ENCODE results near the gene MAPKAP1. TPM values are rescaled to one million over a fixed set of nuclear protein-coding genes. Genes with fewer than 3 reads are reported as not detected.

Gene MAPKAP1
- total and polyA plus RNA-seq, 2 experiments from 2014 or later = 68.4 to 98.5 TPM

GRCh38 chr9:125558453-125559092, 148.4 kb downstream of the MAPKAP1 start:
- H3F3A ChIP-seq (replicated peaks; ENCODE audit: low read depth) = no peaks in the 10 kb centered on the region
- Mint-ChIP-seq H3K27ac (peak overlapping the region; percentile 82; the same call in 1 of the 2 replicates), H3K36me3 (ENCODE audit: low read depth) (peaks cover 2% of the 10 kb centered on the region; the same call in 2 of the 3 replicates), H3K27me3 (ENCODE audit: insufficient read depth, low read depth, poor library complexity) (peaks cover 4% of the 10 kb centered on the region), H3K9me3 (no peaks in the 10 kb centered on the region), H3K4me1 (peaks cover 6% of the 10 kb centered on the region), H3K4me3 (no peak overlapping the region)
- no peaks in the 10 kb centered on the region; the same call in none of the 2 replicates for H3K79me2 ChIP-seq (replicated peaks; ENCODE audit: insufficient read depth)
- peak overlapping the region; percentile 16 for H3K27ac ChIP-seq (ENCODE audit: low read depth)
- no peak overlapping the region for H3K4me2 ChIP-seq
- H3K9me2 ChIP-seq (ENCODE audit: insufficient read depth) = no peaks in the 10 kb centered on the region
- ATAC-seq (peak; percentile 88), DNase-seq (ENCODE audit: low spot score) (peak; percentile 89)
- H3K36me3 ChIP-seq (ENCODE audit: insufficient read depth) = no peaks in the 10 kb centered on the region
- H2AFZ ChIP-seq = no peak overlapping the region
- H4K20me1 ChIP-seq (replicated peaks; ENCODE audit: insufficient read depth) = no peaks in the 10 kb centered on the region
- no peaks in the 10 kb centered on the region for H3K27me3 ChIP-seq (ENCODE audit: insufficient read depth)
- no peaks in the 10 kb centered on the region for H3K4me1 ChIP-seq (ENCODE audit: insufficient read depth)
- no peak overlapping the region for H3K4me3 ChIP-seq
- 0 out of 2 replicates have a peak, but pooled peaks have one; percentile 14 for TF ChIP-seq NANOG (IDR thresholded peaks at IDR 0.05; ENCODE audit: borderline replicate concordance)
- TF ChIP-seq ZNF462 (CRISPR knock-in tag; IDR thresholded peaks at IDR 0.05) = no peak
- peak; percentile 80 to 84 for TF ChIP-seq CTCF (conservative IDR thresholded peaks at IDR 0.05; ENCODE audit: low read depth in 2 of 2)
- TF ChIP-seq EZH2 (IDR thresholded peaks at IDR 0.05; ENCODE audit: low read depth, unreplicated experiment) = no peak
- TF ChIP-seq POLR2AphosphoS5 (IDR thresholded peaks at IDR 0.05; ENCODE audit: low read depth) = no peak
- no peak for TF ChIP-seq JUNB (IDR thresholded peaks at IDR 0.05; ENCODE audit: unreplicated experiment)
- no peak for TF ChIP-seq EZH2phosphoT487 (IDR thresholded peaks at IDR 0.05; ENCODE audit: unreplicated experiment)

Data from GM23338 (cell line).